ENCODE results near the gene CTIF. TPM values are rescaled to one million over a fixed set of nuclear protein-coding genes. Genes with fewer than 3 reads are reported as not detected.
"Not testable (repeated sequence)": the region's sequence is repeated elsewhere in the genome, so short reads cannot be mapped to it uniquely, and the experiment has no call there.

Gene CTIF
- total RNA-seq, 1 experiment from 2014 or later = 26.5 TPM

GRCh38 chr18:48810805-48811204 lies 272.0 kb downstream of the CTIF start:
- in situ Hi-C loops (cut with HindIII; ENCODE audit: low pct_unique_long_range_greater_than_20kb, low sequenced_read_pairs) (no loop called here), intact Hi-C loops (cut with micrococcal nuclease; ENCODE audit: unreplicated experiment) (no loop called here)
- H3K4me3 ChIP-seq (ENCODE audit: low read depth in 2 of 2, low read length in 2 of 2) = no peak overlapping the region
- ChIA-PET POLR2A (no interaction called here), CTCF (no interaction called here)
- no peaks in the 10 kb centered on the region for H3K27me3 ChIP-seq (ENCODE audit: control insufficient read depth, insufficient read depth, low read length)
- no peak overlapping the region for H3K27ac ChIP-seq (ENCODE audit: low read length)
- H3K4me1 ChIP-seq (ENCODE audit: control insufficient read depth, insufficient read depth, low read length) = no peaks in the 10 kb centered on the region
- BruUV-seq (replicated peaks) = no TSS peak
- TF ChIP-seq POLR2AphosphoS5 (IDR thresholded peaks at IDR 0.05; ENCODE audit: low read depth, low read length) = no peak
- no peak for TF ChIP-seq SIN3A (IDR thresholded peaks at IDR 0.05; ENCODE audit: borderline replicate concordance, insufficient read depth, low read depth, low read length)
- TF ChIP-seq, protein P1, sequence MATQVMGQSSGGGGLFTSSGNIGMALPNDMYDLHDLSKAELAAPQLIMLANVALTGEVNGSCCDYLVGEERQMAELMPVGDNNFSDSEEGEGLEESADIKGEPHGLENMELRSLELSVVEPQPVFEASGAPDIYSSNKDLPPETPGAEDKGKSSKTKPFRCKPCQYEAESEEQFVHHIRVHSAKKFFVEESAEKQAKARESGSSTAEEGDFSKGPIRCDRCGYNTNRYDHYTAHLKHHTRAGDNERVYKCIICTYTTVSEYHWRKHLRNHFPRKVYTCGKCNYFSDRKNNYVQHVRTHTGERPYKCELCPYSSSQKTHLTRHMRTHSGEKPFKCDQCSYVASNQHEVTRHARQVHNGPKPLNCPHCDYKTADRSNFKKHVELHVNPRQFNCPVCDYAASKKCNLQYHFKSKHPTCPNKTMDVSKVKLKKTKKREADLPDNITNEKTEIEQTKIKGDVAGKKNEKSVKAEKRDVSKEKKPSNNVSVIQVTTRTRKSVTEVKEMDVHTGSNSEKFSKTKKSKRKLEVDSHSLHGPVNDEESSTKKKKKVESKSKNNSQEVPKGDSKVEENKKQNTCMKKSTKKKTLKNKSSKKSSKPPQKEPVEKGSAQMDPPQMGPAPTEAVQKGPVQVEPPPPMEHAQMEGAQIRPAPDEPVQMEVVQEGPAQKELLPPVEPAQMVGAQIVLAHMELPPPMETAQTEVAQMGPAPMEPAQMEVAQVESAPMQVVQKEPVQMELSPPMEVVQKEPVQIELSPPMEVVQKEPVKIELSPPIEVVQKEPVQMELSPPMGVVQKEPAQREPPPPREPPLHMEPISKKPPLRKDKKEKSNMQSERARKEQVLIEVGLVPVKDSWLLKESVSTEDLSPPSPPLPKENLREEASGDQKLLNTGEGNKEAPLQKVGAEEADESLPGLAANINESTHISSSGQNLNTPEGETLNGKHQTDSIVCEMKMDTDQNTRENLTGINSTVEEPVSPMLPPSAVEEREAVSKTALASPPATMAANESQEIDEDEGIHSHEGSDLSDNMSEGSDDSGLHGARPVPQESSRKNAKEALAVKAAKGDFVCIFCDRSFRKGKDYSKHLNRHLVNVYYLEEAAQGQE (IDR thresholded peaks at IDR 0.05; ENCODE audit: insufficient read depth in 1 of 2, low read depth in 2 of 2, low read length in 1 of 2) = no peak
- TF ChIP-seq TCF7L2 (IDR thresholded peaks at IDR 0.05; ENCODE audit: low read depth, low read length) = no peak
- TF ChIP-seq, protein P2, sequence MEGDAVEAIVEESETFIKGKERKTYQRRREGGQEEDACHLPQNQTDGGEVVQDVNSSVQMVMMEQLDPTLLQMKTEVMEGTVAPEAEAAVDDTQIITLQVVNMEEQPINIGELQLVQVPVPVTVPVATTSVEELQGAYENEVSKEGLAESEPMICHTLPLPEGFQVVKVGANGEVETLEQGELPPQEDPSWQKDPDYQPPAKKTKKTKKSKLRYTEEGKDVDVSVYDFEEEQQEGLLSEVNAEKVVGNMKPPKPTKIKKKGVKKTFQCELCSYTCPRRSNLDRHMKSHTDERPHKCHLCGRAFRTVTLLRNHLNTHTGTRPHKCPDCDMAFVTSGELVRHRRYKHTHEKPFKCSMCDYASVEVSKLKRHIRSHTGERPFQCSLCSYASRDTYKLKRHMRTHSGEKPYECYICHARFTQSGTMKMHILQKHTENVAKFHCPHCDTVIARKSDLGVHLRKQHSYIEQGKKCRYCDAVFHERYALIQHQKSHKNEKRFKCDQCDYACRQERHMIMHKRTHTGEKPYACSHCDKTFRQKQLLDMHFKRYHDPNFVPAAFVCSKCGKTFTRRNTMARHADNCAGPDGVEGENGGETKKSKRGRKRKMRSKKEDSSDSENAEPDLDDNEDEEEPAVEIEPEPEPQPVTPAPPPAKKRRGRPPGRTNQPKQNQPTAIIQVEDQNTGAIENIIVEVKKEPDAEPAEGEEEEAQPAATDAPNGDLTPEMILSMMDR (IDR thresholded peaks at IDR 0.05) = no peak
- DNase-seq (ENCODE audit: low read depth, low spot score) (no peak), ATAC-seq (no peak)
- no peaks in the 10 kb centered on the region for H3K36me3 ChIP-seq (ENCODE audit: control insufficient read depth, insufficient read depth, low read length)
- no peaks in the 10 kb centered on the region for H3K9me3 ChIP-seq (ENCODE audit: control insufficient read depth, insufficient read depth, low read depth, low read length)

DNA sequence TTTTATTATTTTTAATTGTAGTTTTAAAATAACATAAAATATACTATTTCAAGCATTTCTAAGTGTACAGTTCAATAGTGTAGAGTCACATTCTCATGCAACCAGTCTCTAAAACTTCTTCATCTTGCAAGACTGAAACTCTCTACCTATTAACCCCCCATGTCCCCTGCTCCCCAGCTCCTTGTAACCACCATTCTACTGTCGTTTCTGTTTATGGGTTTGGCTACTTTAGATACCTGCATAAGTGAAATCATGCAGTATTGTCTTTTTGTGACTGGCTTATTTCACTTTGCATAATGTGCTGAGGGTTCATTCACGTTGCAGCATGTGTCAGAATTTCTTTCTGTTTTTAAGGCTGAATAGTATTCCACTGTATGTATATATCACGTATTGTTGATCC lies 272.6 kb downstream of the CTIF start:
- H3K9me3 ChIP-seq (ENCODE audit: control insufficient read depth, insufficient read depth, low read depth, low read length) = no peaks in the 10 kb centered on the region
- in situ Hi-C loops (cut with HindIII; ENCODE audit: low pct_unique_long_range_greater_than_20kb, low sequenced_read_pairs) (no loop called here), intact Hi-C loops (cut with micrococcal nuclease; ENCODE audit: unreplicated experiment) (no loop called here)
- DNase-seq (ENCODE audit: low read depth, low spot score) (no peak), ATAC-seq (no peak)
- H3K27me3 ChIP-seq (ENCODE audit: control insufficient read depth, insufficient read depth, low read length) = no peaks in the 10 kb centered on the region
- no peak overlapping the region for H3K4me3 ChIP-seq (ENCODE audit: low read depth in 2 of 2, low read length in 2 of 2)
- TF ChIP-seq TCF7L2 (IDR thresholded peaks at IDR 0.05; ENCODE audit: low read depth, low read length) (no peak), POLR2AphosphoS5 (IDR thresholded peaks at IDR 0.05; ENCODE audit: low read depth, low read length) (no peak), SIN3A (IDR thresholded peaks at IDR 0.05; ENCODE audit: borderline replicate concordance, insufficient read depth, low read depth, low read length) (no peak)
- TF ChIP-seq, protein P2 (IDR thresholded peaks at IDR 0.05) = no peak
- TF ChIP-seq, protein P1 (IDR thresholded peaks at IDR 0.05; ENCODE audit: insufficient read depth in 1 of 2, low read depth in 2 of 2, low read length in 1 of 2) = no peak
- no peaks in the 10 kb centered on the region for H3K36me3 ChIP-seq (ENCODE audit: control insufficient read depth, insufficient read depth, low read length)
- BruUV-seq (replicated peaks) = no TSS peak
- CTCF ChIA-PET = no interaction called here
- H3K4me1 ChIP-seq (ENCODE audit: control insufficient read depth, insufficient read depth, low read length) = no peaks in the 10 kb centered on the region
- POLR2A ChIA-PET = no interaction called here
- H3K27ac ChIP-seq (ENCODE audit: low read length) = no peak overlapping the region

DNA sequence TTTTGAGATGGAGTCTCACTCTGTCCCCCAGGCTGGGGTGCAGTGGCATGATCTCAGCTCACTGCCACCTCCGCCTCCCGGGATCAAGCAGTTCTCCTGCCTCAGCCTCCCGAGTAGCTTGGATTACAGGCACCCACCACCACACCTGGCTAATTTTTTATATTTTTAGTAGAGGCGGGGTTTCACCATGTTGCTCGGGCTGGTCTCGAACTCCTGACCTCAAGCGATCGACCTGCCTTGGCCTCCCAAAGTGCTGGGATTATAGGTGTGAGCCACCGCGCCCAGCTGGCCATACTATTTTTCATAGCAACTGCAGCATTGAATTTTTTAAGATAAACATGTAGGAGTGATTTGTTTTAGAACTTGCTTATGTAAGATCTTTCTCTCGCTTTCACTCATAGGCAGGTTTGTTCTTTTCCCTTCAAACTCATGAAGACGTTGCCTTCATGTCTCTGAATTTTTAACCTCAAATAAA lies 273.2 kb downstream of the CTIF start:
- H3K4me3 ChIP-seq (ENCODE audit: low read depth in 2 of 2, low read length in 2 of 2); H3K4me1 ChIP-seq (ENCODE audit: control insufficient read depth, insufficient read depth, low read length); H3K36me3 ChIP-seq (ENCODE audit: control insufficient read depth, insufficient read depth, low read length); intact Hi-C loops (cut with micrococcal nuclease; ENCODE audit: unreplicated experiment); H3K9me3 ChIP-seq (ENCODE audit: control insufficient read depth, insufficient read depth, low read depth, low read length); DNase-seq (ENCODE audit: low read depth, low spot score); POLR2A ChIA-PET; H3K27ac ChIP-seq (ENCODE audit: low read length); ATAC-seq; BruUV-seq (replicated peaks); CTCF ChIA-PET; in situ Hi-C loops (cut with HindIII; ENCODE audit: low pct_unique_long_range_greater_than_20kb, low sequenced_read_pairs); H3K27me3 ChIP-seq (ENCODE audit: control insufficient read depth, insufficient read depth, low read length): not testable (repeated sequence)
